HG03039 (cell line): ENCODE data around the gene CLCN3.
A peak's percentile ranks its signal among the peaks of the same experiment; 100 is the strongest.
"Not testable (repeated sequence)": the region's sequence is repeated elsewhere in the genome, so short reads cannot be mapped to it uniquely, and the experiment has no call there.

Experiments used
- ATAC-seq: cut with Tn5 transposase; IDR thresholded peaks from one replicate; pipeline ENCODE4 v1.9.1; 2021; ENCODE audit warnings: mild to moderate bottlenecking, moderate library complexity; ENCODE audit not compliant: unreplicated experiment

CLCN3 gene

DNA sequence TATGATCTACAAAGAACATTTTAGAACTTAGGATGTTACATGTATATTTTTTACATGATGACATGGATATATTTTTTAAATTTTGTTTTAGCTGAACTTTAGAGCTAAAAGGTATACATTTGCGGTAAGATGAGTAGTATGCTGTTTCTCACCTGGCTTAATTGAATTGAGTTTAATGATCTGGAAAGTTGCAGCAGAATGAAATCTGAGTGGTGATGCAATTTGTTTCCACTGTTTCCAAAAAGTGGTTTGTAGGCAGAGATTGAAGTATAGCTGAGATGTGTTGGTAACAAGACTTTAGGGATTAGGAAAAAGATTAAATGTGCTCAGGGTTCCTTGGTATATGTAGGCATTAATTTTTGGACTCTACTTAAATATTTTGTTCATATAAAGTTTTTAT, 69.3 kb downstream of the CLCN3 start:
- ATAC-seq, result no peak

DNA sequence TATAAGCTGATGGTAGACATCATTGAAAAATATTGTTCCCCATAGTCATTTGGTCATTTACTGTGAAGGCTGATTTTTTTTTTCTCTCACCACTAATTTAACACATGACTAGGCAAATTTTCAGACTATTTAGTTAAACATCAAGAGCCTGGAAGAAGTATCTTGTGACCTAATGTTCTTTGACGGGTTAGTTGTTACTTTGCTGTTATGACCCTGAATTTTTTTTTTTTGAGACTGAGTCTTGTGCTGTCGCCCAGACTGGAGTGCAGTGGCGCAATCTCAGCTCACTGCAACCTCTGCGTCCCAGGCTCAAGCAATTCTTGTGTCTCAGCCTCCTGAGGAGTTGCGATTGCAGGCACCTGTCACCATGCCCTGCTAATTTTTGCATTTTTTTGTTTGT, 70.4 kb downstream of the CLCN3 start:
- ATAC-seq, result no peak

DNA sequence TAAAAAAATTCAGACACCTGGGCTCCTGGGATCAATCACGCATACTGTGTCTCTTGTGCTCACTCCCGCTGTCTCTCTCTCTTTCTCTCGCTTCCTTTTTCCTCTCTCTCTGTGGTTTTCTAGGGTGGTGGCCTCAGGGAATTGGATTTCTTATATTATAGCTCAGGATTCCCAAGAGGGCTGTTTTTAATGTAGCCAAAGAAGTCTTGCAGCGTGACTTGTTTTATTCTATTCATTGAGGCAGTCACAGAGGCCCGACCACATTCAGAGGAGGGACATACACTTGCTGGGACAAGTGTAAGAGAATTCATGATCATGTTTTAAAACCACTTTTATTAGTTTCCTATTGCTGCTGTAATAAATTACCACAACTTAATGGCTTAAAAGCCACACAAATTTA, 78.0 kb downstream of the CLCN3 start:
- ATAC-seq, result no peak

DNA sequence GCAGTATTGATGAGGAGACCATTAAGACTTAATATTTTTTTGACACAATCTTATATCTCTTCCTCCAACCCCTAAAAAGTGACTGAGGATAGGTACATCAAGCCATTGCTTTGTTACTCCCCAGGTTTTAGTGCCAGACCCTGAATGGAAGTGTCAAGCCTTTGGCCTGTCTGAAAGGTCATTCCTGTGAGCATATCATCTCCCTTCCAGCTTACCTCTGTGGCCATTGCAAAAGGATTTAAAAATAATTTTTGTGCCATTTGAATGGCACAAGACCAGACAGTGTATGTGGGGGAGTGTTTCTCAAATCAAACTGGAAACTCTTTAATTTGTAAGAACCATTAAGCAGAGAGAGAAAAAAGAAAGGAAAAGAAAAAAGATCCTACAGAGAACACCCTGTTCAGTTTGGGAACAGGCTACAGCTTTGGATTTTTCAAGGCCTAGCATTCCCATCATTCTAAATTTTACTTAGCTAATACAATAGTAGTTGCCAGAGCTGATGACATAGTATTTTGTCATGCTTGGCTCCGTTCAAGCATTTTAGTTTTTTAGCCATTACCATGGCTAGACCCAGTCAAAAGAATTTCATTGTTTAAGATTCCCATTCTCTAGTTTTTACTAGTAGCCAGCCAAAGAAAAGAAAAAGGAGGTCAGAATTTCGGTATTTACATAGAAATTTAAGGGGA, 87.7 kb downstream of the CLCN3 start:
- ATAC-seq, result no peak

DNA sequence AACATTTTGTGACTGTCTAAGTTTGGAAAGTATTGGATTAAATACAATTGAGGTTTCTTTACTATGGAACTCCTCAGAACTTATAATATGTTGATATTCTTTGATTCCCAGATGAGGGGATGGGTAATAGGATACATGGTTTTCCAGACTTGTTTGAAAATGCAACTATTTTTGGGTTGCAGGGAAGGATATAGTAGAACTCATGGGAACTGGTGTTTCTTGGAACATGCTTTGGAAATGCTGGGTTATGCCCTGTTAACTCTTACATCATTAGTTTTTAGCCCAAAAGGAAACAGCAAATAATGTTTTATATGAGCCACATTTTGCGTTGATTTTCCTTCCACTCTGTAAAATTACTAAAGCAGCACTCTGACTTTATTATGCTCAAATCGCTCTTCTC, 95.4 kb downstream of the CLCN3 start:
- ATAC-seq, result no peak

DNA sequence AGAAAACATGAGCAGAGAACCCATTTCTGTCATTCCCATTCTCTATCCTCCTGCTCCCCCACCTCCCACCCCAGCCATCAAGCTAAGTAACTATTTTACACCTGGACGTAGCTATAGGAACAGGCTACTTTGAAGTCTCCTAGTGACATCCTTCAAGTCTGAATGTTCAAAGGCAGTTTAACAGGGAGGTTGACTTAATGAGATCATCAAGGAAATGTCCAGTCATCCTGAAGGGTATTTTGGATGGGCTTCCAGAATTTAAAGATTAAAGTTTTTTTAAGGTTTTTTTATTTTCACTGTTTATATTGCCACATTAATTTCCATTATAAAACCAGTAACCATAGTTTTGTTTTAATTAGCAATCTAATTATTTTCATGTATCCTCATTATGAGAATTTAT, 96.3 kb downstream of the CLCN3 start:
- no peak for ATAC-seq

DNA sequence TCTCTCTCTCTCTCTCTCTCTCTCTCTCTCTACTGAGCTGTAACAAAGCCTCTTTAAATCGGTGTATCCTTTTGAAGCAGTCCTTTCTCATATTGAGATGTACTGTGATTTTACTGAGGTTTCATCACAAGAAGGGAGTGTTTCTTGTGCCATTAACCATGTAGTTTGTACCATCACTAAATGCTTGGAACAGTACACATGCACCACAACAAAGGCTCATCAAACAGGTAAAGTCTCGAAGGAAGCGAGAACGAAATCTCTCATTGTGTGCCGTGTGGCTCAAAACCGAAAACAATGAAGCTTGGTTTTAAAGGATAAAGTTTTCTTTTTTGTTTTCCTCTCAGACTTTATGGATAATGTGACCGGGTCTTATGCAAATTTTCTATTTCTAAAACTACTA, 100.2 kb downstream of the CLCN3 start:
- no peak for ATAC-seq

DNA sequence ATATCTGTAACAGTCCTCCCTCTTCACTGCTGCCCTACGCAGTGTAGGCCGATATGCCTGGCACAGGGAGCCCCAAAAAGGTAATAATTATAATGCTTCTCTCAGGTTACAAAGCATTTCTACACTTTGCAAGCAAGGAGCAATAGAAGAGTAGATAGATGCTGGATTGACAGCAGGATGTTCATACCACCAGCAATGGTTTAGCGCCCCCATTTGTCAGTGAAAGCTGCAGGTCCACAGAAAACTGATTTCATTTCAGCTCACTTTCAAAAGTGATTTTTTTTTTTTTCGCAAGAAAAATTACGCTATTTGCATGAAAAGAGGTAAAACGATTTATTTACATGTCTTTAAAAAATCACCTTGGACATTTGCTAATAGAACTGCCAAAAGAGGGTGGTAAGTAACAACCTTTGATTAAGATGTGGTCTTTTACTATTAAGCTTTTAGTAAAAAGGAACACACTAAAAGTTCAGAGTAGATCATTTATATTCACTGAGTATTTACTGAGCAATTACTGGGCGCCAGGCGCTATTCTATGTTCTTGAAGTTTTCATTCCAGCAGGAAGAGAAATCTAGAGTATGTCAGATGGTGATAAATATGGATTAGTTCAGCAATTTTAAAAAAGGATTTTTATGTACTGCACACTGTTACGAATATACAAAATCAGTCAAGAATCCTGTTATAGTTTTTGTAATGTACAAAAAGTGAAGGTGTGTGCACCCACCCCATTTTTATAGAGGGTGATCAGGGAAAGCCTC, 103.0 kb downstream of the CLCN3 start:
- ATAC-seq, result no peak

DNA sequence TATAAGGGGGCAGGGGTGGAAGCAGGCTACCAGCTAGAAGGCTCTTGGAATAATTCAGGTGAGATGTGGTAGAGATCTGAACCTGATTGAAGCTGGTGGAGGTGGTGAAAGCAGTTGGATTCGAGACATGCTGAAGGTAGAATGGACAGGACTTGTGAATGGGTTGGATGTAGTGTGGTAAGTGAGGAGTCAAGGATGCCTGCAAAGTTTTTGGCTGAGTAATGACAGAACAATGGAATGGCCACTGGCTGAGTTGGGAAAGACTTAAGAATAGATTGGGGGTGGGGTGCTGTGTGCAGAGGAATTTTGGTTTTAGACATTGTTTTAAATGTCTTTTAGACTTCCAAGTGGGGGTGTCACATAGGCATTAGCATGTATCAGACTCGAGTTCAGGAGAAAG, 103.9 kb downstream of the CLCN3 start:
- no peak for ATAC-seq

DNA sequence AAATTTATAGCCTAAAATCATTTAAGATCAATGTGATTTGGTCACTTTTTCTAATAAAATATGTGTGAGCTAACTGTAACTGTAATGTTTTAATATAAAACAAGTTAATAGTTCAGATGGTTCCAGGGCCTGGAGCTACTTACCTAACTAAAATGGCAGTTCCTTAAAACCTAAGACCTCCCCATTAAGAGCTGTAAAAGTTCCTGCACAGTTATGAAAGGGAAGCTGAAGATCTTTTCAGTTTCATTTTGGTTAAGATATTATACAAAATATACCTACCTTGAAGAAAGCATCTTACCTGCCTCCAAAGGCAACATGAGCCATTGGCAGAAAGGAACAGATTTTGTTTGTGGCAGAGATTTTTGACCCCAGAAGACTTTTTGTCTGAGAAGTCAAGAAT, 107.2 kb downstream of the CLCN3 start:
- ATAC-seq, result no peak

DNA sequence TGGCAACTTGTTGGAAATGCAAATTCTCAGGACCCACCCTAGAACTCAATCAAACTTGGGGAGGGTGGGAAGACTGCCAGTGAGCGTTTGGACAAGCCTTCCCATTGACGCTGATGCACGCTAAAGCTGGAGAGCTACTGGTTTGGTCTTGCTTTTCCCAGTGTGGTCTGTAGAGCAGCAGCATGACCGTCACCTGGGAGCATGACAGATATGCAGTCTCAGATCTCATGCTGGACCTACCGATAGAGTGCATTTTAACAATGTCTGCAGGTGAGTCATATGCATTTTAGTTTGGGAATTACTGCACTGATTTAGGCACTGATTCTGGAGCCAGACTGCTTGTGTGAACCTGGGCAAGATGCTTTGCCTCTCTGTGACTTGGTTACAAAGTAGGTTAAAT, 110.2 kb downstream of the CLCN3 start:
- no peak for ATAC-seq

DNA sequence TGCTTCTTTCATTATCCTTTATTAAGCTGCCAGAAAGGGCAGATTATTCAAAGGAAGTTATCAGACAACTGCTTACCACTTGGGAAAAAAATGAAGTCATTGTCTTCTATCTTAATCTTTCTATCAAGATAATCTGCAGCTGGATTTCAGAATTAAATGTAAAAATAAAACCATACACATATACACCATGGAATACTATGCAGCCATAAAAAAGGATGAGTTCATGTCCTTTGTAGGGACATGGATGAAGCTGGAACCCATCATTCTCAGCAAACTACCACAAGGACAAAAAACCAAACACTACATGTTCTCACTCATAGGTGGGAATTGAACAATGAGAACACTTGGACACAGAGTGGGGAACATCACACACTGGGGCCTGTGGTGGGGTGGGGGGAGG, 118.2 kb downstream of the CLCN3 start:
- not testable (repeated sequence) for ATAC-seq

DNA sequence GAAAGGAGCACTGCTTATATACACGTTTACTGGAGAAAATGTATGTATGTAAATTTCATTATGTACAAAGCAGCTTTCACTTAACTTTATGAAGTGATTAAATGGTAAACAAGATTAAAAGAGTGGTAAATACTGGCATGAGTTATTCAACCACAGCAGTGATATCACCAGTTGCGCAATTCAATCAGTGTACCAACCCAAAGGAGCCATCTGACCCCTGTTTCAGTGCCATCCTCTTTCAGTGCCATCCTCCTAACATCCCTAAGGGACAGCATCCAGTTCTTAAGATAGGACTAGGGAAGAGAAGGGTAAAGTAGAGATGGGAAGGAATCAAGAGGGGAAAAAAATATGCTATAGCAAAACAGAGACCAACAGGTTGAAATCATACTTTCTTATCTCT, 121.2 kb downstream of the CLCN3 start:
- ATAC-seq, result no peak

DNA sequence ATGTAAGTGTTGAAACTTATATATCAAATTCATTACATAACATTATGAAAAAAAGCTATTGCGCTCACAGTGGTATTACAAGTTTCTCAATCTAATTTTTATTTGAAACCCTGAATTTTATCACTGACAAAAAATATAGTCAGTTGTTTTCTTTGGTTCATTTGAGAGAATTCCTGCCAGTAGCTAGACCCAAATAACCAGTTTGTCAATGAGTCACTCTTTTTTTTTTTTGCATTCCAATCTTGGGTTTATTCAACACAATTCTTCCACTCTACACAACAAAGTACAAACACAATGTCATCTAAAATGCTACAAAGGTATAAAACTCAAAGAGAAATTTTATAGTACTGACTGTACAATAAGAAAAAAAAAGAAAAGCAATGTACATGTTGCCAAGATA, 124.2 kb downstream of the CLCN3 start:
- ATAC-seq, result no peak

DNA sequence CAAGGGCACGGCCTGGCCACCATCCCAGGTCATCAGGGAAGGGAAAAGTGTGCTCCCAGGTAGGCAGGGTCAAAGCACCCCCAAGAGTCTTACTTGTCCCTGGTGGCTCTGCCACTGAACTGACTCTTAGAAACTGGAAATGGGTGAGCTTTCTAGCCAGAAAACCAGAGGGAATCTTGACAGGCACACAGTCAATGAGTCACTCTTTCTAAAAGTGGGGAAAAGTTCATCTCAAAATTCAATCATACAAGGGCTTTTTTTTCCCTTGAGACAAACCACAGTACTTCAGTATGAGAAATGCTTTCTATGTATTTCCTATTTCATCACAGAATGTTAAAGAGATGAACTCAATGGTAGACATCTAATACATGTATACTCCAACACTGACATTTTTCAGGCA, 124.9 kb downstream of the CLCN3 start:
- ATAC-seq, result no peak

DNA sequence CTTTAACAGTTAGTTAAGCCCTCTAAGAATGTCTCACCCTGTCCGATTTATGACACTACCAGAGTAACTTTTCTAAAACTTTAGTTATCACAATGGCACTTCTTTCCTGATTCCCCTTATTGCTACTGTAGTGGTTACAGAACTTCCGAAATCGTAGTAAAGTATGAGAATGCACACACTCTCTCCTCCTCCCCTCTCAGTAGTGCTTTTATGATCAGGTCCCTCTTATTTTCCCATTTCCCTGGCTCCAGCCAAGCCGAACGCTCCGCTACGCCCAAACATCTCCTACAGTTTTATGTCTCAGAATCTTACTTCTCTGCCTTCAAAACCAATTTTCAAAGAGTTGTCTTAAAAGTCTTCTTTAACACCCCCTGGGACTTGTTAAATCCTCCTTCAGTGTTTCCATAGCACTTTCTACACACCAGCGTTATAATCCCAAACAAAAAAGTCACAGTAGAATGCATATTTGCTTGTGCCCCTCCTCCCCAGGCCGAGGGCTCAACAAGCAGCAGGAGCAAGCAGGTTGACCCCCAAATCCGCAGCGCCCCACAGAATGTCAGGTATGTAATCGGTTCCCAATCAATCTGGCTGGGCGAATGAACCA, 136.7 kb downstream of the CLCN3 start:
- peak; percentile 0 for ATAC-seq

DNA sequence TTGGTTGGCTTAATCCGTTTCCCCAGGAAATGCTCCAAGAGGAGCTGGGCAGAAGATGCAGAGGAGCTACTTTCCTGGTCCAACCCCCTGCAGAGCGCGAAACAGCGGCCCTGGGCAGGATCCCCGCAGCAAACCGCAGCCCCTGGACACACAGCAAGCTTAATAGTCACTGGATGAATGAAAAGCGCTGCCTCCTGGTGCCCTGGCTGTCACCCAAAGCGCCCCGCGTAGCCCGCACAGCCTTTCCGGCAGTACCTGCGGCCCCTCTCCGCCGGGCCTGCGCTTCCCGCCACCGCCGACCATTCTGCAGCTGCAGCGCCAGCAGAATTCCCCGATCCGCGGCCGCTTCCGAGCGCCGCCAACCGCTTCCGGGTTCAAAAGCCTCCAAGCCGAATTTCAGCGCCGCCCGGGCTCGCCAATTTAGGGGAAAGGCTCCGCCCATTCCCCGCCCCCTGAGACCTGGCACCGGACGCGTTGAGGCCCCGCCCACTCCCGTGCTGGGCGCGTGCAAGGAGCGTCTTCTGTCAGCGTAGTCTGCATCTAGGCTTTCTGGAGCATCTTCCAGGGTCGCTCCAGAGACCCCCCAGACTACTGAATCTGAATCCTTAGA, 137.3 kb downstream of the CLCN3 start, which contains the start of gene HPF1:
Gene HPF1 (minus strand): TSS at position 370 of the 610 bp plus-strand sequence. CDS start 67 bp downstream, at position 303.
- peak; percentile 97 for ATAC-seq

DNA sequence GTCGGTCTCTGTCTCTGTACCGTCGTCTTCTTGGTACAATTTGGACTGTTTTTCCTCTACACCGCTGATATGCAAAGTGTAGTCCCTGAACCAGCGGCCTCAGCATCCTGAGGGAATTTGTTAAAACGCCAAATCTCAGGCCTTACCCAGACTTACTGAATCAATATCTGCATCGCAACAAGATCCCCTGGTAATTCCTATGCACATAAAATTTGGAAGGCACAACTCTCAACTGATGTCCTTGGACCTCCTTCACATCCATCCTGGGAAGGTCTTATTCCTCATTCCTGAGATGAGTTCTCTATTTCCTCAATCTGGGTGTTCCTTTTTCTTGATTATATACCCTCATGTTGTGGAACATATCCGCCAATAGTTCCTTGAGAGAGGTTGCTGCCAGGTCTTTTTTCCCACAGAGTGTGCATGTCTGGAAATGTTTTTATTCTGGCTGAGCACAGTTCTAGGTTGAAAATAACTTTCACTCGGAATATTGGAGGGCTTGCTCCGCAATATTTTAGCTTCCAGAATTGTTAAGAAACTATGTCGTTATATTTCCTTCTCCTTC, 138.1 kb downstream of the CLCN3 start:
- ATAC-seq, result no peak

DNA sequence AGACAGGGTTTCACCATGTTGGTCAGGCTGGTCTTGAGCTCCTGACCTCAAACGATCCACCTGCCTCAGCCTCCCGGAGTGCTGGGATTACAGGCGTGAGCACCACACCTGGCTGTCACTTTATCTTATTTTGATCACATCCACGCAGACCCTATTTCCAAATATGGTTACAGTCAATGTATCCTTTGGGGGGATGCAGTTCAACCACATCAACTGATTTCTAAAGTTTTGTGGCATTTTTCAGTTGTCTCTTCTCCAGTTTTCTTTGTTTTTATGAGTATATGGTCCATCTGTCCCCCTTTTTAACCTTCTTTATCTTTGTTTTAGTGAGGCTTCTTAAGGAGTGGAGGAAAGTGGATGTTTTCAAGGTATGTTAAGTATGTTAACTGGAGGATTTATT, 141.5 kb downstream of the CLCN3 start:
- ATAC-seq, result no peak

DNA sequence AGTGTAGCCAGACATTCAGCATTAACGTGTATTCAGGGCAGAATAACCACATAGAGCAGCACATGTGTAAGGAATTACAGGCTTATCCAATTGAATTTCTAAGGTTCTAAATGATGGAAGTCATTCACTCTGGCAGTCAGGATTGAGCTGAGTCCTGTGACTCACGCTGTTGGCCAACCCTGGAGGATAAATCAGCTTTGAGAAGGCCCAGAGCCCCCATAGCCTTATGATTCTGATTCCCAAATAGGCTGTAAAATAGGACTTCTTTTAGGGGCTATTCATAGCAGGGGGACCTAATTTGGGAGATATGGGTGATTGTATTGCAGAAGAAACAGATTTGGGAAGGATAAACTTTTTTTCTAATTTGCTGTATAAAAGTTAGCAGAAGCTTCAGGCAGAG, 145.5 kb downstream of the CLCN3 start:
- no peak for ATAC-seq

DNA sequence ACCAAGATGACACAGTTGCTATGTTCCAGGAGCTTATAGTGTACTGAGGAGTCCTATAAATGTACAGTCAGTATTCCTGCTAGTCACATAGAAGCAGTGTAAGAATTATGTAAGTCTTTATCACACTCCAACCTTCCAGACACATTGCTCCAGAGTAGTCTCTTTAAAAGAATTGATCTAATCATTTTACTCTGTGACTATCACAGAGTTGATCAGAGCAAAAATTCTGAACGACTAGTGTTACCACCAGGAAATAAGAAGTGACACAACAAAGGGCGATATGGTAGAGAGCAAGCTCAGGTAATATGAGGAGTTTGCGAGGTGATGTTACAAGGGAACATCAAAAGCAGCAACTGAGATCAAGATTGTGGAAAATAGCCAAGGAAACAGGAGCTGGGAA, 146.4 kb downstream of the CLCN3 start:
- ATAC-seq, result no peak
